Effector memory CD8-positive, alpha-beta T cell (primary cell): Measurements from ENCODE around the gene SPATA13.
A peak's percentile ranks its signal among the peaks of the same experiment; 100 is the strongest.

Source experiments
- ATAC-seq: fragments of 150-1000 bp; cut with Tn5 transposase; replicated peaks from 2 replicates; pipeline ENCODE4 v1.10.0; 2021; ENCODE audit warnings: mild to moderate bottlenecking, moderate library complexity
- DNase-seq, 3 experiments: peaks; one replicate each; pipeline ENCODE4 v3.0.0; 2021
- H3K27ac Mint-ChIP-seq, 2 donors: one replicate each; pipeline ENCODE4 v1.8.0; 2022; ENCODE audit warnings: mild to moderate bottlenecking in 2 of 2, mixed read lengths in 2 of 2, moderate library complexity in 2 of 2
- H3K27me3 Mint-ChIP-seq, 2 donors: one replicate each; pipeline ENCODE4 v1.8.0; 2022; ENCODE audit warnings: mixed read lengths in 2 of 2
- H3K36me3 Mint-ChIP-seq: one replicate; pipeline ENCODE4 v1.8.0; 2022; ENCODE audit warnings: mild to moderate bottlenecking, moderate library complexity, mixed read lengths; ENCODE audit not compliant: insufficient read depth
- H3K4me1 Mint-ChIP-seq, 2 donors: one replicate each; pipeline ENCODE4 v1.8.0; 2022; ENCODE audit warnings: low read depth in 2 of 2, mixed read lengths in 2 of 2
- H3K4me3 Mint-ChIP-seq, 2 donors: one replicate each; pipeline ENCODE4 v1.8.0; 2022; ENCODE audit warnings: mild to moderate bottlenecking in 2 of 2, mixed read lengths in 2 of 2, moderate library complexity in 2 of 2
- H3K9me3 Mint-ChIP-seq, 2 donors: one replicate each; pipeline ENCODE4 v1.8.0; 2022; ENCODE audit warnings: mixed read lengths in 2 of 2

The SPATA13 gene

DNA sequence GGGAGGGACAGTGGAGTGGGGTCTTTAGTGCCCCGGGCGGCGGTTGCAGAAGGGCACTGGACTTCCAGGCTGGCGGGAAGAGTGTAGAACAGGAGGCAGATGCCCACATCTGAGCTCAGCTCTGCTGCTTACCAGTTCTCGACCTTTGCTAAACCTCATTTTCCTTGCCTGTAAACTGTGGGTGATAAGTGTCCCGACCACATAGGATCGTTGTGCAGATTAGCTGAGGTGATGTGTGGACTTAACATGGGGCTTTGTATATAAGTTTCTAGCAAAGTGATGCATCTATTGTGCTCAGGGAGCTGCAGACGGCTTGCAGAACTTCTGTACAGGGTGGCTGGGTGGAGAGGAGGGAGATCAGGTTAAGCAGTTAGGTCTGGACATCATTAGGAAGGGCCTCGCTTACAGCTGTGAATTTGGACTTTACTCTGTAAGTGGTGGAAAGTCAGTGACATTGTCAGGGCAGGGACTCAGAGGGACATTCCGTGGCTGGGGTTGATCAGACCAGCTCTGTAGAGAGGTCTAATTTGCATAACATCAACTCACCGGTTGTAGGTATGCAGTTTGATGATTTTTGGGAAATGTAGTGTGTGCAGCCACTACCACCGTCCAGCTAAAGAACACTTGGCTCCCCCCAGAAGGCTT, 70.0 kb downstream of the SPATA13 start:
- Mint-ChIP-seq H3K27ac (peak overlapping the region; percentile 24 to 77), H3K4me1 (peaks cover 27 to 44% of the 10 kb centered on the region in 2 donors), H3K36me3 (no peaks in the 10 kb centered on the region), H3K4me3 (peak overlapping the region; percentile 61 to 77), H3K27me3 (no peaks in the 10 kb centered on the region), H3K9me3 (no peaks in the 10 kb centered on the region)
- ATAC-seq: peak; percentile 87
- DNase-seq: peak in 2 of 3 experiments; percentile 17 to 42

- Mint-ChIP-seq H3K9me3 (no peaks in the 10 kb centered on the region), H3K27me3 (no peaks in the 10 kb centered on the region), H3K27ac (peak overlapping the region; percentile 24 to 77), H3K4me1 (peaks cover 23 to 38% of the 10 kb centered on the region in 2 donors), H3K36me3 (no peaks in the 10 kb centered on the region), H3K4me3 (peak overlapping the region; percentile 61 to 77)
- DNase-seq (no peak), ATAC-seq (no peak)
These were observed 70.9 kb downstream of the SPATA13 start for GRCh38 chr13:24231377-24231776.

- Mint-ChIP-seq H3K4me3 (no peak overlapping the region), H3K27ac (peak overlapping the region; percentile 24 to 52), H3K27me3 (no peaks in the 10 kb centered on the region), H3K9me3 (no peaks in the 10 kb centered on the region), H3K4me1 (peaks cover 23 to 33% of the 10 kb centered on the region in 2 donors), H3K36me3 (no peaks in the 10 kb centered on the region)
- DNase-seq (no peak), ATAC-seq (no peak)
These were observed 71.5 kb downstream of the SPATA13 start for GRCh38 chr13:24232037-24232436.

DNA sequence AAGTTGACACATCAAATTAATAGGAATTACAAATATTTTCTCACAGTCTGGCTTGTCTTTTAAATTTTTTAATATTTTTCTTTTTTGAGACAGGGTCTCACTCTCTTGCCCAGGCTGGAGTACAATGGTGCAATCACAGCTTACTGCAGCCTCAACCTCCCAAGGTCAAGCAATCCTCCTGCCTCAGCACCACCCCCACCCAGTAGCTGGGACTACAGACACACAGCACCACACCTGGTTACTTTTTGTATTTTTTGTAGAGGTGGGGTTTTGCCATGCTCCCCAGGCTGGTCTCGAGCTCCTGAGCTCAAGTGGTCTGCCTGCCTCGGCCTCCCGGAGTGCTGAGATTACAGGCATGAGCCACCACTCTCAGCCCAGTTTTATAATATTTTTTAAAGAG, 72.0 kb downstream of the SPATA13 start:
- no peaks in the 10 kb centered on the region for H3K27me3 Mint-ChIP-seq
- ATAC-seq (no peak), DNase-seq (no peak)
- H3K9me3 Mint-ChIP-seq: no peaks in the 10 kb centered on the region
- H3K4me3 Mint-ChIP-seq: no peak overlapping the region
- peaks cover 23 to 33% of the 10 kb centered on the region in 2 donors for H3K4me1 Mint-ChIP-seq
- no peaks in the 10 kb centered on the region for H3K36me3 Mint-ChIP-seq
- no peak overlapping the region for H3K27ac Mint-ChIP-seq

- H3K4me3 Mint-ChIP-seq: no peak overlapping the region
- no peak for DNase-seq
- H3K27ac Mint-ChIP-seq: peak overlapping the region in 1 of 2 donors; percentile 22
- no peaks in the 10 kb centered on the region for H3K9me3 Mint-ChIP-seq
- peaks cover 23 to 33% of the 10 kb centered on the region in 2 donors for H3K4me1 Mint-ChIP-seq
- ATAC-seq: no peak
- no peaks in the 10 kb centered on the region for H3K27me3 Mint-ChIP-seq
- H3K36me3 Mint-ChIP-seq: no peaks in the 10 kb centered on the region
These were observed 72.9 kb downstream of the SPATA13 start for GRCh38 chr13:24233351-24233901.

DNA sequence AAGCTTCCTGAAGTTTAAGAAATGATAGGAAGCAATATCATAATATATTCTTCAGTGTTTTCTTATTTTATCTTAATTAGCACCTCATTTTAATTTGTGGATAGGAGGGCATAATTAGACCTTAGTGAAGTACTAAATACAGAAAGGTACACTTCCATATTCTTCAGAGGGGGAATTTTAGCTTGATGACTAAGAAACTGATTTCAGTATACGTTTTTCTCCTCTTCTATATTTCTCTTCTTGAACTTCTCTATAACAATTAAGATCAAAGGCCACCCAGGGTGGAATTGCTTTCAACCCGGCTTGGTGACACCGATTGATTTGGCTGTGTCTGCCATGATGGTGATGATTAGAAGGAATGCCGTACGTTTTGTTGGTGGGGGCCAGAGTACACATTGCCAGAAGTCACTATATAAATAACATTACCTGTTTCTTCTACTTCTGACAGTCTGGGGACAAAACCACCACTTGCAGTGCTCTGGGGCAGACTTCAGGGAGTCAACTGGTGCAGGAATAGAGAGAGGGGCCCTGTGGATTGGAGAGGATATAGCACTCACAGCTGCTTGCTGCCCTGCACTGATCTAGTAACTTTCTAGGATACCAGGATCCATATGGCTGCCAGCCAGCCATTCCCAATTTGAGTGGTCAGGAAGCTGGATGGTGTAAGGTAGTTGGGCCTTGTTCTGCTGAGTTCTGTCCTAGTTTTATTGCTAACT, 73.8 kb downstream of the SPATA13 start:
- H3K4me3 Mint-ChIP-seq: no peak overlapping the region
- H3K9me3 Mint-ChIP-seq: no peaks in the 10 kb centered on the region
- H3K27ac Mint-ChIP-seq: no peak overlapping the region
- no peak for DNase-seq
- no peak for ATAC-seq
- H3K36me3 Mint-ChIP-seq: no peaks in the 10 kb centered on the region
- H3K27me3 Mint-ChIP-seq: no peaks in the 10 kb centered on the region
- H3K4me1 Mint-ChIP-seq: peaks cover 23 to 32% of the 10 kb centered on the region in 2 donors

- Mint-ChIP-seq H3K27me3 (no peaks in the 10 kb centered on the region), H3K36me3 (no peaks in the 10 kb centered on the region), H3K27ac (no peak overlapping the region), H3K4me1 (peaks cover 1 to 4% of the 10 kb centered on the region in 2 donors), H3K9me3 (no peaks in the 10 kb centered on the region), H3K4me3 (no peak overlapping the region)
- ATAC-seq (no peak), DNase-seq (no peak)
These were observed 76.8 kb downstream of the SPATA13 start for GRCh38 chr13:24237356-24237755.

GRCh38 chr13:24241336-24241735, 80.8 kb downstream of the SPATA13 start:
- ATAC-seq: no peak
- no peak overlapping the region for H3K27ac Mint-ChIP-seq
- H3K4me1 Mint-ChIP-seq: no peaks in the 10 kb centered on the region

DNA sequence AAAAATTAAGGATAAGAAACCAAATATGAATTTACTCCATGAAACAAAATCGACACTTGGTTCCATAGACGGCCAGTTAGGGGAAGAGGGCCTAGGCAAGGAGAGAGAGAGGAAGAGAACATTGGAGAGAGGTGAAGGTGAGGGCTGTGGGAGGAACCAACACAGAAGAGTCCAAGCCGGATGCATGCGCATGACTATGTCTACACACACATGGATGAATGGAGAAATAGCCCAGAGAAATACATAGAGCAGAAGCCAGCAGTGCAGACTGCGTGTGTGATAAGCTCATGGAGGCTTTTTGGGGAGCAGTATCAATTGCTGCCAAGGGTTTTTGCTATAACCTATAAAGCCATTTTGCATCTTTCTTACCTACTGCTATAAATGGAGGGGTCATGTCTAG, 81.6 kb downstream of the SPATA13 start:
- Mint-ChIP-seq H3K27me3 (no peaks in the 10 kb centered on the region), H3K4me3 (no peak overlapping the region), H3K27ac (no peak overlapping the region), H3K9me3 (no peaks in the 10 kb centered on the region), H3K4me1 (peaks cover 0 to 6% of the 10 kb centered on the region in 2 donors), H3K36me3 (no peaks in the 10 kb centered on the region)
- DNase-seq (no peak), ATAC-seq (no peak)

More at GRCh38 chr13:24241336-24241735, 80.8 kb downstream of the SPATA13 start:
- Mint-ChIP-seq H3K36me3 (no peaks in the 10 kb centered on the region), H3K9me3 (no peaks in the 10 kb centered on the region), H3K4me3 (no peak overlapping the region), H3K27me3 (no peaks in the 10 kb centered on the region)
- DNase-seq: no peak

GRCh38 chr13:24243302-24243701, 82.8 kb downstream of the SPATA13 start:
- DNase-seq: no peak
- Mint-ChIP-seq H3K4me3 (no peak overlapping the region), H3K9me3 (no peaks in the 10 kb centered on the region), H3K36me3 (peaks cover 1% of the 10 kb centered on the region), H3K27ac (no peak overlapping the region), H3K4me1 (peaks cover 2 to 6% of the 10 kb centered on the region in 2 donors), H3K27me3 (no peaks in the 10 kb centered on the region)
- ATAC-seq: no peak

DNA sequence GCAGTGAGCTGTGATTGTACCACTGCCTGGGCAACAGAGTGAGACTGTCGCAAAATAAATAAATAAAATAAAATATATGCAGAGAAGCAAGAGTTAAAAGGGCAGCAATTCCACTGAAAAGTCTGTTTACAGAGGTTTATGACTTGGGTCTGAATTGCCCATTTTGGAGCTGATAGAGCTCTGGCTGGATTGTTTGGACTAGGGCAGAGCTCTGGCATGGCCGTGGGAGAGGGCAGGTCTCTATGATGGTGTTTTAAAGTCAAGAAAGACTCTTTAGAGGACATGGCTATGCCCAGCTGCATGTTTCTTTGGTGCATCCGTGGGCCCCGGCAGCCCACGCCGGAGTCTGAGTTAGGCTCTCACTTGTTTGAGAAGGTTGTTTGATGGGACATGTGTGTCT, 84.3 kb downstream of the SPATA13 start:
- H3K9me3 Mint-ChIP-seq: no peaks in the 10 kb centered on the region
- H3K27me3 Mint-ChIP-seq: no peaks in the 10 kb centered on the region
- H3K36me3 Mint-ChIP-seq: peaks cover 5% of the 10 kb centered on the region
- no peak overlapping the region for H3K27ac Mint-ChIP-seq
- H3K4me1 Mint-ChIP-seq: peaks cover 6 to 8% of the 10 kb centered on the region in 2 donors
- DNase-seq (no peak), ATAC-seq (no peak)
- no peak overlapping the region for H3K4me3 Mint-ChIP-seq

DNA sequence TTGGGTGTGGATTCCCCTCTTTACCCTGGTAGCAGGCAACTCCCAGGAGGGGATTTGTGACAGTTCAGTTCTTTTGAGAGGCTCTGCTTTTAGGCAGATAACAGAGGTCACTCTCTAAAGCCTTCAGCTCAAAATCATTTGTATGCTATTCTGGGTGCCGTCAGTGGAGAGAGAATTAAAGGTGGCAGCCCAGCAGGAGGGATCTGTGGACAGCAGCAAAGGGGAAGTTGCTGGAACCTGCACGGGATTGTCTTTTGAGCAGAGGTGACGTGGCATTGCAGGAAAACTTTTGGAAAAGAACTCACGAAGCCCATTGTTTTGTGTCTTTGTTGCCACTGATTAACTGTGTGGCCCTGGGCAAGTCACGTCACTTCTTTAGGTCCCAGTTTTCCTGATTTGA, 86.5 kb downstream of the SPATA13 start:
- no peaks in the 10 kb centered on the region for H3K9me3 Mint-ChIP-seq
- H3K36me3 Mint-ChIP-seq: peaks cover 11% of the 10 kb centered on the region
- H3K27ac Mint-ChIP-seq: peak overlapping the region in 1 of 2 donors; percentile 22
- DNase-seq (no peak), ATAC-seq (no peak)
- H3K27me3 Mint-ChIP-seq: no peaks in the 10 kb centered on the region
- H3K4me3 Mint-ChIP-seq: no peak overlapping the region
- H3K4me1 Mint-ChIP-seq: peaks cover 20 to 24% of the 10 kb centered on the region in 2 donors

- Mint-ChIP-seq H3K36me3 (peaks cover 33% of the 10 kb centered on the region), H3K4me3 (peak overlapping the region in 1 of 2 donors; percentile 95), H3K9me3 (no peaks in the 10 kb centered on the region), H3K4me1 (peaks cover 45 to 49% of the 10 kb centered on the region in 2 donors), H3K27ac (peak overlapping the region; percentile 92 to 95), H3K27me3 (no peaks in the 10 kb centered on the region)
- DNase-seq (no peak), ATAC-seq (no peak)
These were observed 89.1 kb downstream of the SPATA13 start for GRCh38 chr13:24249624-24250023.
